SK-MEL-5 (cell line): ENCODE results near the gene SLC35F4. TPM values are rescaled to one million over a fixed set of nuclear protein-coding genes. Genes with fewer than 3 reads are reported as not detected.

Experiments
- DNase-seq: peaks from one replicate; pipeline ENCODE4 v3.0.0-alpha.2; 2016; ENCODE audit warnings: low read depth, low spot score
- in situ Hi-C: cut with HindIII; loops from 2 replicates; pipeline ENCODE4 v1.10.0; 2016; ENCODE audit warnings: low sequenced_read_pairs, high pct_unique_total_duplicates, low pct_unique_long_range_greater_than_20kb
- total RNA-seq: library from RNA; depleted of rRNA; stranded (reverse); fragments of >200 nt; shearing (Covaris generic); gene quantifications from 2 replicates; pipeline ENCODE4 v1.2.3, GENCODE V29; 2014

SLC35F4 gene
- total RNA-seq, 1 experiment from 2014 or later = not detected

GRCh38 chr14:57822081-57822480, 43.8 kb downstream of the SLC35F4 start:
- DNase-seq = no peak
- in situ Hi-C loops = no loop called here

- DNase-seq = no peak
- in situ Hi-C loops = no loop called here
These were observed 45.3 kb downstream of the SLC35F4 start for GRCh38 chr14:57820581-57820980.

- DNase-seq = no peak
- in situ Hi-C loops = no loop called here
These were observed 47.4 kb downstream of the SLC35F4 start for GRCh38 chr14:57818511-57818910.

GRCh38 chr14:57816568-57817284, 49.2 kb downstream of the SLC35F4 start:
- no peak for DNase-seq
- in situ Hi-C loops = no loop called here

- in situ Hi-C loops = no loop called here
These were observed 51.2 kb downstream of the SLC35F4 start for GRCh38 chr14:57814726-57815125.

GRCh38 chr14:57812741-57813140, 53.2 kb downstream of the SLC35F4 start:
- DNase-seq = no peak
- in situ Hi-C loops = no loop called here

More at GRCh38 chr14:57814726-57815125, 51.2 kb downstream of the SLC35F4 start:
- DNase-seq = no peak

- no peak for DNase-seq
- in situ Hi-C loops = no loop called here
These were observed 53.8 kb downstream of the SLC35F4 start for GRCh38 chr14:57811998-57812546.

GRCh38 chr14:57809808-57810207, 56.1 kb downstream of the SLC35F4 start:
- DNase-seq = no peak
- in situ Hi-C loops = no loop called here

- in situ Hi-C loops = no loop called here
- DNase-seq = no peak
These were observed 68.7 kb downstream of the SLC35F4 start for GRCh38 chr14:57797160-57797559.

- no peak for DNase-seq
- in situ Hi-C loops = no loop called here
These were observed 69.3 kb downstream of the SLC35F4 start for GRCh38 chr14:57796556-57796955.

- in situ Hi-C loops = no loop called here
- no peak for DNase-seq
These were observed 80.8 kb downstream of the SLC35F4 start for GRCh38 chr14:57785058-57785457.

GRCh38 chr14:57771801-57772200, 94.1 kb downstream of the SLC35F4 start:
- DNase-seq = no peak
- in situ Hi-C loops = no loop called here

GRCh38 chr14:57769863-57770523, 95.9 kb downstream of the SLC35F4 start:
- DNase-seq = no peak
- in situ Hi-C loops = no loop called here

- in situ Hi-C loops = no loop called here
- DNase-seq = no peak
These were observed 104.1 kb downstream of the SLC35F4 start for GRCh38 chr14:57761800-57762199.

- DNase-seq = no peak
- in situ Hi-C loops = no loop called here
These were observed 105.0 kb downstream of the SLC35F4 start for GRCh38 chr14:57760896-57761295.

- in situ Hi-C loops = no loop called here
- no peak for DNase-seq
These were observed 110.8 kb downstream of the SLC35F4 start for GRCh38 chr14:57755018-57755521.

- no peak for DNase-seq
- in situ Hi-C loops = no loop called here
These were observed 111.4 kb downstream of the SLC35F4 start for GRCh38 chr14:57754527-57754926.

GRCh38 chr14:57753821-57754220, 112.1 kb downstream of the SLC35F4 start:
- in situ Hi-C loops = no loop called here
- DNase-seq = no peak
